ENCODE data around the gene HLA-DPA1. TPM values are rescaled to one million over a fixed set of nuclear protein-coding genes. Genes with fewer than 3 reads are reported as not detected.

The HLA-DPA1 gene
- total RNA-seq, 1 donor from 2014 or later = 82.3 TPM

DNA sequence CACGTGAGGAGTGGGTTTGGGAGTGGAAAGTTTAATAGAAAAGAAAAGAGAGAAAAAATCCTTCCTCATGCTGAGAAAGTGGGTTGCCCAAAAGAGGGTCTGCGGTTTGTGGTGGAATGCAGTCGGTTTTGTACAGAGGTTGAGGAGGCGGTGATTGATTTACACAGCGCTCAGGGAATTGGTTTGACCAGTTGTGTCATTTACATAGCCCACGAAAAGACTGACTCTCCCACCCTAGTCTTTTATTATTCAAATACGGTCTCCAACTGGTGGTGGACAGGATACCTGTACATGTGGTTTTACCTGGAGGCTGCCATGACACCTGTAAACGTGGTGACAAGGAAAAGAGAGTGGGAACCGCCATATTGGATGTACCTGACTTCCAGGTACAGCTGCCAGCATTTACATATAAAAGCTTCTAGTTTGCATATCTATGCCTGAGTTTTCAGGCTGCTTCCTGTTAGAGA is 44.4 kb upstream of the HLA-DPA1 start:
- Histone ChIP-seq H3K27me3 (no peaks in the 10 kb centered on the region), H3K4me3 (no peak overlapping the region), H3K4me1 (no peaks in the 10 kb centered on the region), H3K36me3 (no peaks in the 10 kb centered on the region), H3K27ac (no peak overlapping the region), H3K9me3 (no peaks in the 10 kb centered on the region)
- intact Hi-C loops (cut with DNase I) = loop anchor here (10.0 kb wide), 1 partner anchor 127 kb away; no protein-coding TSS in a partner anchor
- DNase-seq (ENCODE audit: extremely low spot score in 2 of 2) = no peak
- TF ChIP-seq, protein P1, sequence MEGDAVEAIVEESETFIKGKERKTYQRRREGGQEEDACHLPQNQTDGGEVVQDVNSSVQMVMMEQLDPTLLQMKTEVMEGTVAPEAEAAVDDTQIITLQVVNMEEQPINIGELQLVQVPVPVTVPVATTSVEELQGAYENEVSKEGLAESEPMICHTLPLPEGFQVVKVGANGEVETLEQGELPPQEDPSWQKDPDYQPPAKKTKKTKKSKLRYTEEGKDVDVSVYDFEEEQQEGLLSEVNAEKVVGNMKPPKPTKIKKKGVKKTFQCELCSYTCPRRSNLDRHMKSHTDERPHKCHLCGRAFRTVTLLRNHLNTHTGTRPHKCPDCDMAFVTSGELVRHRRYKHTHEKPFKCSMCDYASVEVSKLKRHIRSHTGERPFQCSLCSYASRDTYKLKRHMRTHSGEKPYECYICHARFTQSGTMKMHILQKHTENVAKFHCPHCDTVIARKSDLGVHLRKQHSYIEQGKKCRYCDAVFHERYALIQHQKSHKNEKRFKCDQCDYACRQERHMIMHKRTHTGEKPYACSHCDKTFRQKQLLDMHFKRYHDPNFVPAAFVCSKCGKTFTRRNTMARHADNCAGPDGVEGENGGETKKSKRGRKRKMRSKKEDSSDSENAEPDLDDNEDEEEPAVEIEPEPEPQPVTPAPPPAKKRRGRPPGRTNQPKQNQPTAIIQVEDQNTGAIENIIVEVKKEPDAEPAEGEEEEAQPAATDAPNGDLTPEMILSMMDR (IDR thresholded peaks at IDR 0.05) = no peak
- TF ChIP-seq POLR2A (IDR thresholded peaks at IDR 0.05) = no peak
- no peak for TF ChIP-seq POLR2AphosphoS5 (IDR thresholded peaks at IDR 0.05; ENCODE audit: insufficient read depth in 1 of 2, low read depth in 1 of 2)

DNA sequence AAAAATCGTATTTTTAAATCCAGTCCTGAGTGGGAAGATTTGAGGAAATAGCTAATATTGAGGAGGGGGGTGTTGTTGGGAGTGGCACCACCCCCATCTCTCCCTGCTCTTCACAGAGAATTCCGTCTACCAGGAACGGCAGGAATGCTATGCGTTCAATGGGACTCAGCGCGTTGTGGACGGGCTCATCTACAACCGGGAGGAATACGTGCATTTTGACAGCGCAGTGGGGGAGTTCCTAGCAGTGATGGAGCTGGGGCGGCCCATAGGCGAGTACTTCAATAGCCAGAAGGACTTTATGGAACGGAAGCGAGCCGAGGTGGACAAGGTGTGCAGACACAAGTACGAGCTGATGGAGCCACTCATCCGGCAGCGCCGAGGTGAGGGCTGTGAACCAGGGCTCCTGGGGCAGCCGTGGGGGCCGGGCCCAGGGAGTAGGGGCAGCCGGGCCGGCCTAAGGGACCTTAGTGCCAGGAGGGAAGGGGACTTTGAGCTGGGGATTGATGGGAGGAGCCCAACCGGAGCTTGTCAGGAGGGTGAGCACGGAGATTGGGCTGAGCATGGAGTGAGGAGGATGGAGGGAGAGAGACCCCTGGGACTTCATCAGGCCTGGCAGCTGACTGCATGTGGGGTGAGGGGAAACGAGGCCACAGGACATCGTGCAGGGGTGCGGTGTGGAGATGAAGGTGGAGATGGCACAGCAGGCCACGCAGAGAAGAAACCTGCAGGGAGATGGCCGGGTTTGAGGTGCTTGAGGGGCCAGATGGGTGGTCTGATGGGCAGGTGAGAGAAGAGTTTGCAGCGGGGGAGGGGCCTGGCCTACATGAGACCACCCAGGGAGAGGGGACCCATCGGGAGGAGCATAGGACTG is 43.6 kb upstream of the HLA-DPA1 start:
- Histone ChIP-seq H3K9me3 (no peaks in the 10 kb centered on the region), H3K4me1 (no peaks in the 10 kb centered on the region), H3K27ac (no peak overlapping the region), H3K4me3 (no peak overlapping the region), H3K27me3 (no peaks in the 10 kb centered on the region), H3K36me3 (no peaks in the 10 kb centered on the region)
- TF ChIP-seq POLR2AphosphoS5 (IDR thresholded peaks at IDR 0.05; ENCODE audit: insufficient read depth in 1 of 2, low read depth in 1 of 2) (no peak), POLR2A (IDR thresholded peaks at IDR 0.05) (no peak)
- TF ChIP-seq, protein P1 (IDR thresholded peaks at IDR 0.05) = no peak
- intact Hi-C loops (cut with DNase I) = loop anchor here (10.0 kb wide), 1 partner anchor 128 kb away; no protein-coding TSS in a partner anchor
- no peak for DNase-seq (ENCODE audit: extremely low spot score in 2 of 2)

- no peak overlapping the region for H3K4me3 ChIP-seq
- H3K27ac ChIP-seq = no peak overlapping the region
- no peaks in the 10 kb centered on the region for H3K27me3 ChIP-seq
- H3K4me1 ChIP-seq = no peaks in the 10 kb centered on the region
- no peak for DNase-seq (ENCODE audit: extremely low spot score in 2 of 2)
- no peaks in the 10 kb centered on the region for H3K9me3 ChIP-seq
- H3K36me3 ChIP-seq = no peaks in the 10 kb centered on the region
- intact Hi-C loops (cut with DNase I) = loop anchor here (10.0 kb wide), 1 partner anchor 128 kb away; no protein-coding TSS in a partner anchor
- TF ChIP-seq POLR2A (IDR thresholded peaks at IDR 0.05) = no peak
Measured at GRCh38 chr6:33116417-33116816, 43.0 kb upstream of the HLA-DPA1 start.

- Histone ChIP-seq H3K27me3 (no peaks in the 10 kb centered on the region), H3K36me3 (no peaks in the 10 kb centered on the region), H3K4me1 (no peaks in the 10 kb centered on the region), H3K27ac (no peak overlapping the region), H3K9me3 (no peaks in the 10 kb centered on the region), H3K4me3 (no peak overlapping the region)
- intact Hi-C loops (cut with DNase I) = loop anchor here (10.0 kb wide), 1 partner anchor 130 kb away; no protein-coding TSS in a partner anchor
- DNase-seq (ENCODE audit: extremely low spot score in 2 of 2) = no peak
- TF ChIP-seq POLR2AphosphoS5 (IDR thresholded peaks at IDR 0.05; ENCODE audit: insufficient read depth in 1 of 2, low read depth in 1 of 2) (no peak), POLR2A (IDR thresholded peaks at IDR 0.05) (no peak)
- TF ChIP-seq, protein P1 (IDR thresholded peaks at IDR 0.05) = no peak
Measured at GRCh38 chr6:33114406-33114805, 41.0 kb upstream of the HLA-DPA1 start.

DNA sequence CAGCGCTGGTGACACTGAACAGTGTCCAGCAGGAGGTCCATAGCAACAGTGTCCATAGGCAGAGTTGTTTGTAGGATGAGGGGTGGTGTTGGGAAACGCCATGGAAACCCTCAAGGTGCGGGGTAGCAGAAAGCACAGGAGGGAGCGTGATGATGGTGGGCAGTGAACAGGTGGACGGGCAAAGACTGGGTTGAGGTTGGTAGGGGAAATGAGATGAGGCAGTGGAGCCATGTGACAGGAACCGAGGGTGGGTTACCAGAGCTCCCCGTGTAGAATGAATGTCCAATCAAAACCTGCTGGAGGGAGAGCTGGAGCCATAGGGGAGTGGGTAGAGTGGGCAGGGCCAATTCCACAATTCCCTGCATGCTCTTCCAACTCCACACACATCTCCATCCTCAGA is 40.3 kb upstream of the HLA-DPA1 start:
- H3K9me3 ChIP-seq = no peaks in the 10 kb centered on the region
- H3K4me3 ChIP-seq = no peak overlapping the region
- H3K36me3 ChIP-seq = no peaks in the 10 kb centered on the region
- H3K4me1 ChIP-seq = no peaks in the 10 kb centered on the region
- no peak overlapping the region for H3K27ac ChIP-seq
- H3K27me3 ChIP-seq = no peaks in the 10 kb centered on the region
- TF ChIP-seq, protein P1 (IDR thresholded peaks at IDR 0.05) = no peak
- TF ChIP-seq POLR2AphosphoS5 (IDR thresholded peaks at IDR 0.05; ENCODE audit: insufficient read depth in 1 of 2, low read depth in 1 of 2) = no peak
- TF ChIP-seq POLR2A (IDR thresholded peaks at IDR 0.05) = no peak
- no peak for DNase-seq (ENCODE audit: extremely low spot score in 2 of 2)
- intact Hi-C loops (cut with DNase I) = loop anchor here (10.0 kb wide), 1 partner anchor 131 kb away; no protein-coding TSS in a partner anchor
